Panc1 (cell line): ENCODE data around the gene MMP17.

Experiments used
- POLR2AphosphoS5 ChIP-seq: IDR thresholded peaks from 2 replicates; pipeline ENCODE4 v1.6.1; 2012; ENCODE audit warnings: mild to moderate bottlenecking, low read depth, low read length, moderate library complexity
- SIN3A ChIP-seq: IDR thresholded peaks from 2 replicates; pipeline ENCODE4 v1.6.1; 2012; ENCODE audit warnings: low read depth, mild to moderate bottlenecking, low read length, moderate library complexity, borderline replicate concordance; ENCODE audit not compliant: insufficient read depth
- TF ChIP-seq, protein P1 (sequence below): fragments of 450-650 bp; IDR thresholded peaks from 2 replicates; pipeline ENCODE4 v1.5.1; 2017; ENCODE audit warnings: mild to moderate bottlenecking
- TF ChIP-seq, protein P2 (sequence below), 2 experiments: IDR thresholded peaks; 2 replicates each; pipeline ENCODE4 v1.6.1; 2011 to 2012; ENCODE audit warnings: low read depth in 2 of 2, control low read depth in 1 of 2, low read length in 1 of 2, mild to moderate bottlenecking in 1 of 2, moderate library complexity in 1 of 2; ENCODE audit not compliant: insufficient read depth in 1 of 2

DNA sequence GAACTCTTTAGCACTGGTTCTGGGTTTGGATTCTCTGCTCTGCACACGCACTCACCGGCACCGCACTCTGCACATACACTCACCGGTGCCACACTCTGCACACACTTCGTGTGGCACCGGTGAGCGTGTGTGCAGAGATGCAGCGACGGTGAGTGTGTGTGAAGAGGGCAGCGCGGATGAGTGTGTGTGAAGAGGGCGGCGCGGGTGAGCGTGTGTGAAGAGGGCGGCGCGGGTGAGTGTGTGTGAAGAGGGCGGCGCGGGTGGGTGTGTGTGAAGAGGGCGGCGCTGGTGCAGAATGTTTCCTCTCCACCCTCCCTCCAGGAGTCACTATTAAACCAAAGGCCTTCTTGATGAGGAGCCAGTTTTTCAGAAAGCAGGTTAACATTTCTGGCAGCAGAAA lies 49.2 kb upstream of the MMP17 start:
- TF ChIP-seq, protein P1, sequence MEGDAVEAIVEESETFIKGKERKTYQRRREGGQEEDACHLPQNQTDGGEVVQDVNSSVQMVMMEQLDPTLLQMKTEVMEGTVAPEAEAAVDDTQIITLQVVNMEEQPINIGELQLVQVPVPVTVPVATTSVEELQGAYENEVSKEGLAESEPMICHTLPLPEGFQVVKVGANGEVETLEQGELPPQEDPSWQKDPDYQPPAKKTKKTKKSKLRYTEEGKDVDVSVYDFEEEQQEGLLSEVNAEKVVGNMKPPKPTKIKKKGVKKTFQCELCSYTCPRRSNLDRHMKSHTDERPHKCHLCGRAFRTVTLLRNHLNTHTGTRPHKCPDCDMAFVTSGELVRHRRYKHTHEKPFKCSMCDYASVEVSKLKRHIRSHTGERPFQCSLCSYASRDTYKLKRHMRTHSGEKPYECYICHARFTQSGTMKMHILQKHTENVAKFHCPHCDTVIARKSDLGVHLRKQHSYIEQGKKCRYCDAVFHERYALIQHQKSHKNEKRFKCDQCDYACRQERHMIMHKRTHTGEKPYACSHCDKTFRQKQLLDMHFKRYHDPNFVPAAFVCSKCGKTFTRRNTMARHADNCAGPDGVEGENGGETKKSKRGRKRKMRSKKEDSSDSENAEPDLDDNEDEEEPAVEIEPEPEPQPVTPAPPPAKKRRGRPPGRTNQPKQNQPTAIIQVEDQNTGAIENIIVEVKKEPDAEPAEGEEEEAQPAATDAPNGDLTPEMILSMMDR, result no peak
- TF ChIP-seq POLR2AphosphoS5 (no peak), SIN3A (no peak)
- TF ChIP-seq, protein P2, sequence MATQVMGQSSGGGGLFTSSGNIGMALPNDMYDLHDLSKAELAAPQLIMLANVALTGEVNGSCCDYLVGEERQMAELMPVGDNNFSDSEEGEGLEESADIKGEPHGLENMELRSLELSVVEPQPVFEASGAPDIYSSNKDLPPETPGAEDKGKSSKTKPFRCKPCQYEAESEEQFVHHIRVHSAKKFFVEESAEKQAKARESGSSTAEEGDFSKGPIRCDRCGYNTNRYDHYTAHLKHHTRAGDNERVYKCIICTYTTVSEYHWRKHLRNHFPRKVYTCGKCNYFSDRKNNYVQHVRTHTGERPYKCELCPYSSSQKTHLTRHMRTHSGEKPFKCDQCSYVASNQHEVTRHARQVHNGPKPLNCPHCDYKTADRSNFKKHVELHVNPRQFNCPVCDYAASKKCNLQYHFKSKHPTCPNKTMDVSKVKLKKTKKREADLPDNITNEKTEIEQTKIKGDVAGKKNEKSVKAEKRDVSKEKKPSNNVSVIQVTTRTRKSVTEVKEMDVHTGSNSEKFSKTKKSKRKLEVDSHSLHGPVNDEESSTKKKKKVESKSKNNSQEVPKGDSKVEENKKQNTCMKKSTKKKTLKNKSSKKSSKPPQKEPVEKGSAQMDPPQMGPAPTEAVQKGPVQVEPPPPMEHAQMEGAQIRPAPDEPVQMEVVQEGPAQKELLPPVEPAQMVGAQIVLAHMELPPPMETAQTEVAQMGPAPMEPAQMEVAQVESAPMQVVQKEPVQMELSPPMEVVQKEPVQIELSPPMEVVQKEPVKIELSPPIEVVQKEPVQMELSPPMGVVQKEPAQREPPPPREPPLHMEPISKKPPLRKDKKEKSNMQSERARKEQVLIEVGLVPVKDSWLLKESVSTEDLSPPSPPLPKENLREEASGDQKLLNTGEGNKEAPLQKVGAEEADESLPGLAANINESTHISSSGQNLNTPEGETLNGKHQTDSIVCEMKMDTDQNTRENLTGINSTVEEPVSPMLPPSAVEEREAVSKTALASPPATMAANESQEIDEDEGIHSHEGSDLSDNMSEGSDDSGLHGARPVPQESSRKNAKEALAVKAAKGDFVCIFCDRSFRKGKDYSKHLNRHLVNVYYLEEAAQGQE (IDR thresholded peaks at IDR 0.05; ENCODE audit: insufficient read depth in 1 of 2, low read depth in 2 of 2, low read length in 1 of 2), result no peak
